ENCODE data around the gene NHSL1.

DNA sequence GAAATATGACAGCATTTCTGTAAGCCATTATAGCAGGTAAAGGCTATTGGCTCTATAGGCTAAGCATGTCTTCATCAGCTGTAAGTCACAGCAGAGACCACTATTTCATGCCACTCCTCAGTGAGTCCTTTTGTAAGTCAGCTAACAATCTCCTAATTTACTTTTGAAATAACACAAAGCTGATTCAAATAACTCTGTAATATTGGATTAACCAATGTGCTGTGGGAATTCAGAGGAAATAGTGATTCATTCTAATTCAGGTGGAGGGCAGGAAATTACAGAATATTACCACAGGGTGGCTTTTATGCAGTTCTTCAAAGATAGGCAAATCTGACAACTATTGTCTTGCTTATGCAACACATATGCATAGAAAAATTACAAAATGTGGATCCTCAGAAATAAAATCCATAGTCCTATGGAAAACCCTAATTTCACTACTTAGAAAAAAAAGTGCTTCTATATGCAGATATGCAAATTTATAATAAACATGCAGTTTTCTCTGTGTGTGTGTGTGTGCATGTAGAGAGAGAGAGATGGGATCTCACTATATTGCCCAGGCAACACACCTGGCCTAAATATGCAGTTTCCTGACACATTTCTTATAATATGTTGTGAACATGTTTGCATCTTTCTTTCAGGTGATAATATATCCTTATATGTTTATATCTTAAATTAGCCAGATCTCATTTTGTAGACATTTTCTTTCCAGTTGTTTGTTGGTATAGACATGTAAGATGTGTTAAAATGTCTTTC is 126.4 kb downstream of the NHSL1 start:
- TF ChIP-seq, protein P1, sequence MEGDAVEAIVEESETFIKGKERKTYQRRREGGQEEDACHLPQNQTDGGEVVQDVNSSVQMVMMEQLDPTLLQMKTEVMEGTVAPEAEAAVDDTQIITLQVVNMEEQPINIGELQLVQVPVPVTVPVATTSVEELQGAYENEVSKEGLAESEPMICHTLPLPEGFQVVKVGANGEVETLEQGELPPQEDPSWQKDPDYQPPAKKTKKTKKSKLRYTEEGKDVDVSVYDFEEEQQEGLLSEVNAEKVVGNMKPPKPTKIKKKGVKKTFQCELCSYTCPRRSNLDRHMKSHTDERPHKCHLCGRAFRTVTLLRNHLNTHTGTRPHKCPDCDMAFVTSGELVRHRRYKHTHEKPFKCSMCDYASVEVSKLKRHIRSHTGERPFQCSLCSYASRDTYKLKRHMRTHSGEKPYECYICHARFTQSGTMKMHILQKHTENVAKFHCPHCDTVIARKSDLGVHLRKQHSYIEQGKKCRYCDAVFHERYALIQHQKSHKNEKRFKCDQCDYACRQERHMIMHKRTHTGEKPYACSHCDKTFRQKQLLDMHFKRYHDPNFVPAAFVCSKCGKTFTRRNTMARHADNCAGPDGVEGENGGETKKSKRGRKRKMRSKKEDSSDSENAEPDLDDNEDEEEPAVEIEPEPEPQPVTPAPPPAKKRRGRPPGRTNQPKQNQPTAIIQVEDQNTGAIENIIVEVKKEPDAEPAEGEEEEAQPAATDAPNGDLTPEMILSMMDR (IDR thresholded peaks at IDR 0.05; ENCODE audit: control extremely low read depth in 1 of 3, insufficient read depth in 1 of 3, low read depth in 1 of 3, low read length in 3 of 3) = no peak
- TF ChIP-seq NANOG (IDR thresholded peaks at IDR 0.05; ENCODE audit: insufficient read depth, low read depth, low read length, poor library complexity, severe bottlenecking) (no peak), ASH2L (IDR thresholded peaks at IDR 0.05; ENCODE audit: low read length) (no peak), POLR2AphosphoS5 (IDR thresholded peaks at IDR 0.05; ENCODE audit: low read depth, low read length) (no peak), HDAC2 (IDR thresholded peaks at IDR 0.05; ENCODE audit: borderline replicate concordance in 1 of 2, low read depth in 2 of 2, low read length in 2 of 2) (no peak), HDAC6 (IDR thresholded peaks at IDR 0.05; ENCODE audit: low read depth, low read length) (no peak), EZH2 (IDR thresholded peaks at IDR 0.05; ENCODE audit: low read depth, low read length, severe bottlenecking) (no peak), SP4 (IDR thresholded peaks at IDR 0.05; ENCODE audit: low read length) (no peak), POLR2A (IDR thresholded peaks at IDR 0.05; ENCODE audit: control extremely low read depth in 1 of 2, low read depth in 2 of 2, low read length in 2 of 2) (no peak), JUN (IDR thresholded peaks at IDR 0.05; ENCODE audit: low read depth, low read length) (no peak), ZNF274 (IDR thresholded peaks at IDR 0.05; ENCODE audit: borderline replicate concordance, extremely low read depth, low read length) (no peak)
- TF ChIP-seq, protein P2, sequence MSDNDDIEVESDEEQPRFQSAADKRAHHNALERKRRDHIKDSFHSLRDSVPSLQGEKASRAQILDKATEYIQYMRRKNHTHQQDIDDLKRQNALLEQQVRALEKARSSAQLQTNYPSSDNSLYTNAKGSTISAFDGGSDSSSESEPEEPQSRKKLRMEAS (IDR thresholded peaks at IDR 0.05) = no peak
